Muscle of leg (tissue), 11 donors: Measurements from ENCODE around the gene PDE2A. TPM values are rescaled to one million over a fixed set of nuclear protein-coding genes. Genes with fewer than 3 reads are reported as not detected.

Experiments used
- DNase-seq: peaks from one replicate; pipeline ENCODE4 v3.0.0; 2013
- H3K27ac ChIP-seq: one replicate; pipeline ENCODE4 v1.5.1; 2013; ENCODE audit warnings: mild to moderate bottlenecking, low read length, control low read depth
- H3K27me3 ChIP-seq: one replicate; pipeline ENCODE4 v1.6.1; 2013; ENCODE audit warnings: low read length; ENCODE audit not compliant: control insufficient read depth, insufficient read depth
- H3K36me3 ChIP-seq: one replicate; pipeline ENCODE4 v1.6.1; 2013; ENCODE audit warnings: low read length; ENCODE audit not compliant: control insufficient read depth, insufficient read depth
- H3K4me1 ChIP-seq: one replicate; pipeline ENCODE4 v1.6.1; 2013; ENCODE audit warnings: low read length; ENCODE audit not compliant: control insufficient read depth, insufficient read depth
- H3K4me3 ChIP-seq: one replicate; pipeline ENCODE4 v1.5.1; 2013; ENCODE audit warnings: low read length, control low read depth
- H3K9me3 ChIP-seq: replicated peaks from 2 replicates; pipeline ENCODE4 v1.6.1; 2013; ENCODE audit warnings: low read depth, low read length; ENCODE audit not compliant: control insufficient read depth
- WGBS: methylation state at CpG from one replicate; pipeline ENCODE4 v1.1.5; 2013; ENCODE audit warnings: missing lambda C conversion rate; ENCODE audit not compliant: insufficient coverage; 5-methylcytosine and 5-hydroxymethylcytosine counted together
- polyA plus RNA-seq, 8 donors: library from polyadenylated mRNA; unstranded; fragments of 120-200 nt; gene quantifications; one replicate each; pipeline versions ENCODE4 v1.2.1 to v1.2.3, GENCODE V29; 2013; ENCODE audit warnings: inconsistent platforms in 1 of 8, low replicate concordance in 1 of 8; ENCODE audit not compliant: insufficient read length in 8 of 8, insufficient read depth in 1 of 8
- total RNA-seq: library from RNA; stranded (reverse); fragments of 120-200 nt; gene quantifications from one replicate; pipeline ENCODE4 v1.2.4, GENCODE V29; 2013

The PDE2A gene
- total and polyA plus RNA-seq, 9 donors, result 10.7 to 18.2 (median 14.8) TPM

DNA sequence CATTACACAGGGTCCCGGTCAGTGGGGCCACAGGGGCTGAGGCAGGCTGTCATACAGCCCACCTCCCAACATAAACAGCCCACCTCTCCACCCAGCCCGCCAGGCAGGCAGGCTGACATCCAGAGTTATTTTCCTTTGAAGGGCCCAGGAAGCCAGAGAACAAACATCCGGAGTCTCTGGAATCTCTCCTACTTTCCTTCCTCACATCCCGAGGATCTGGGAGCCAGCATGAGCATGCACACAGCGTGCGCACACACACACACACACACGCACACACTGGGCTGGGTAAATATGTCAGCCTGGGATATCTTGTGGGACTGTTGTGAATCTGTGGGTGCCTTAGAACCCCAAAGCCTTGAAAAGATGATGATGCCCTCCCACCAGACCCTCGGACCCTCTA is 55.4 kb downstream of the PDE2A start:
- Histone ChIP-seq H3K4me1 (peaks cover 42% of the 10 kb centered on the region), H3K9me3 (no peaks in the 10 kb centered on the region), H3K27me3 (peaks cover 2% of the 10 kb centered on the region), H3K36me3 (no peaks in the 10 kb centered on the region), H3K4me3 (no peak overlapping the region), H3K27ac (no peak overlapping the region)
- peak; percentile 69 for DNase-seq
- 31% methylated on average over 2 of the region's 8 CpGs for WGBS

DNA sequence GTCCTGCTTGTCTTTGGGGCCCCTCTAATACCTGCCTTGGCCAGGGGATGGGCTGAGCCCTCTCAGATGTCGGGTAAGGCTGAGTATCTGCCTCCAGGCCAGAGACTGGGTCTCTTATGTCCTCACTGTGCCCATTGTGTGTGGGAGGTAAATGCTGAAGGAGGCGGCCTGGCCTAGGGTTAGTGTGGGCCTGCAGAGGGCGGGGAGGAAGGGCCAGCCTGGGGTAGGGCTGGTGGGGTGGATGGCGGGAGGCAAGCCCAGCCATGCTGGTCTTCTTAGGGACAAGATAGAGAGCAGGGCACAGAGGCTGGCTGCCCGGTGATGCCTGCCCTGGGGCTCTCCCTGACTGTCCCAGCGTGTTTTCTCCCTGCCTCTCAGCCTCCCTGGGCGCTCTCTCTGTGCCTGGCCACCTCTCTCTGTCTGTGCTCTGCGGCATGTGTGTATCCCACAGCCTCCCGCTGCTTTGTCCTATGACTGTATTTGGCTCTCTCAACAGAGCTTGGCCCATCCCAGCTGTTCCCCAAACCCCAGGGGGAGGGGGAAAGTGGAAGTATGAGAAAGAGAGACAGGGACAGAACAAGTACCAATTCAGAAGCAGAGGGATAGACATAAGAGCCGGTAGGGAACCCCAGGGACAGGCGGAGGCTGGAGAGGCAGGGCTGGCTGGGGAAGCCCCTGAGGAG is 57.0 kb downstream of the PDE2A start:
- 42% methylated on average over 7 of the region's 11 CpGs for WGBS

DNA sequence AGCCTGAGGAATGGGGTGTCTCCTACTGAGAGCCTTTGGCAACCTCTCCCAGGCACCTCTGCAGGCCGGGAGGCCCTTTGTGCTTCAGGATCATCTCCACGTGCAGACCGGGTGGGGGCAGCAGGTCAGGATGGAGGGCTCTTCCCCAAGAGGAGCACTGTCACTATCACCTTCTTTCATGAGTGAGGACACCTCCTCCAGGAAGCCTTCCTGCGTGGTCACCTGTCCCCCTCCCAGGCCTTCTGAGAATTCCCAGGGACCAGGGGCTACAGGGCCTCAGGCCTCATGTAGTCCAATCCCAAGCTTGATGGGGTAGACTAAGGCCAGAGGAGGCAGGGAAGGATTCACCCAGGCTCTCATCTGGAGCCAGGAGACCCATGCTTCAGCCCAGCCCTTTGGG is 57.6 kb downstream of the PDE2A start:
- H3K27me3 ChIP-seq, result peaks cover 10% of the 10 kb centered on the region
- H3K4me1 ChIP-seq, result peaks cover 42% of the 10 kb centered on the region
- no peak overlapping the region for H3K4me3 ChIP-seq
- WGBS, result 65% methylated on average over 3 of the region's 4 CpGs
- H3K36me3 ChIP-seq, result no peaks in the 10 kb centered on the region
- no peak for DNase-seq
- no peaks in the 10 kb centered on the region for H3K9me3 ChIP-seq
- H3K27ac ChIP-seq, result peak overlapping the region; percentile 74

More for the DNA sequence above, 57.0 kb downstream of the PDE2A start:
- no peaks in the 10 kb centered on the region for H3K36me3 ChIP-seq
- H3K4me3 ChIP-seq, result no peak overlapping the region
- peaks cover 7% of the 10 kb centered on the region for H3K27me3 ChIP-seq
- H3K9me3 ChIP-seq, result no peaks in the 10 kb centered on the region
- H3K4me1 ChIP-seq, result peaks cover 42% of the 10 kb centered on the region
- H3K27ac ChIP-seq, result peak overlapping the region; percentile 74
- peak; percentile 92 for DNase-seq

DNA sequence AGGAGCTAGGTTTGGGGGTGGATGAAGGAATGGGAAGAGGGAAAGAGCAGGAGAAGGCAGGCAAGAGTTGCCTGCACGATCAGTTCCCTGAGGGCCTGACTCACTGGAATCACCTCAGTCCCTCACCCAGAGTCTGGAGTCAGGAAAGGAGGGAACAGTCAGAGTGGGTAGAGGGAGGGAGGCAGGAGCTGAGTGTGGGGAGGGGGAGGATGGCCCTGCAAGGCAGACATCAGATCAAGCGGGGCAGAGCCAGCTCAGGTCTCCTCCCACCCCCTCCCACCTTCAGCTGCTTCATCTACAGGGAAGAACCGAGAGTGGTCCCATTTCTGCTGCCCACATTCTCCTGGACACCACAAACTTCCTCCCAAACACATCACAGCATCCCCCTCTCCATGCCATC is 58.9 kb downstream of the PDE2A start:
- peaks cover 42% of the 10 kb centered on the region for H3K4me1 ChIP-seq
- DNase-seq, result no peak
- no peak overlapping the region for H3K27ac ChIP-seq
- H3K9me3 ChIP-seq, result no peaks in the 10 kb centered on the region
- H3K36me3 ChIP-seq, result no peaks in the 10 kb centered on the region
- no peak overlapping the region for H3K4me3 ChIP-seq
- whole genome bisulfite sequencing, result 33% methylated on average over 1 of the region's 3 CpGs
- peaks cover 10% of the 10 kb centered on the region for H3K27me3 ChIP-seq

- Histone ChIP-seq H3K27me3 (peaks cover 10% of the 10 kb centered on the region), H3K4me1 (peaks cover 42% of the 10 kb centered on the region)
- WGBS, result 67% methylated on average over 1 of the region's 6 CpGs
Measured at GRCh38 chr11:72614381-72614780, 59.8 kb downstream of the PDE2A start.

DNA sequence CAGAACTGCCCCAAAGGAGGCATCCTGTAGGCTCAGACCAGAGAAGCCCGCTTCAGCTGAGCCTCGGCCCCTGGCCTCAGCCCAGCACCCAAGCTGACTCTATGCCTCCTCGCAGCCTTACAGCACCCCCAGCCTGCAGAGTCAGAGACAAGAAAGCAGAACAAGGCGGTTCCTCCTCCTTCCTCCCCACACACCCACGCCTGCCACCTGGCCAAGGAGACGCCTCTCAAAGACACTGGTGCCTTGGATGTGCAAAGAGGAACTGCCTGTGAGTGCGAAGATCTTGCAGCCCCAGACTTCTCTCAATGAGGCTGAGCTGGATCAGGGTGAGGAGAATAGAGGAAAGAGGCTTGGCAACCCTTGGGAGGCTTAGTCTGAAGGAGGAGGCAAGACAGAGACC is 60.2 kb downstream of the PDE2A start:
- Histone ChIP-seq H3K36me3 (no peaks in the 10 kb centered on the region), H3K4me3 (no peak overlapping the region), H3K9me3 (no peaks in the 10 kb centered on the region), H3K27ac (no peak overlapping the region), H3K27me3 (peaks cover 10% of the 10 kb centered on the region), H3K4me1 (peaks cover 42% of the 10 kb centered on the region)
- 83% methylated on average over 2 of the region's 7 CpGs for WGBS
- no peak for DNase-seq

More at GRCh38 chr11:72614381-72614780, 59.8 kb downstream of the PDE2A start:
- no peak for DNase-seq
- H3K9me3 ChIP-seq, result no peaks in the 10 kb centered on the region
- H3K4me3 ChIP-seq, result no peak overlapping the region
- H3K36me3 ChIP-seq, result no peaks in the 10 kb centered on the region
- no peak overlapping the region for H3K27ac ChIP-seq

DNA sequence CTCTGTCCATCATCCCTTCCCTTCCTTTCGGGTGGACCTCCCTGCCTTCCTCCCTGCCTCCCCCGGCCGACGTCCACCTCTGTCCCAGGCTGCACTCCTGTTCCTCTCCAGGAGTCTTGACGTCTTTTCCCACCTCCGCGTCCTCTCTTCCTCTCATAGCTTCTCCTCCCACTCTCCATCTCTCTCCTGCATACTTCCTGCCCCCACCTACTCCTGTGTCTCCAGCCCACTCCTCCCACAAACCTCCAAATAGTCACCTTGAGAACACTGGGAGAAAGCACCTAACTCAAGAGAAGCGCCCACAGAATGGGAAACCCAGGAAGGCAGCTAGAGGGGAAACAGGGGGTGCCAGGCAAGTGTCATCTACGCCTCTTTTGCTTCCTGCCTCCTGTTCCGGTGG is 60.8 kb downstream of the PDE2A start:
- H3K4me1 ChIP-seq, result peaks cover 37% of the 10 kb centered on the region
- H3K36me3 ChIP-seq, result no peaks in the 10 kb centered on the region
- no peaks in the 10 kb centered on the region for H3K9me3 ChIP-seq
- no peak overlapping the region for H3K27ac ChIP-seq
- 67% methylated on average over 9 of the region's 10 CpGs for WGBS
- peaks cover 10% of the 10 kb centered on the region for H3K27me3 ChIP-seq
- no peak for DNase-seq
- no peak overlapping the region for H3K4me3 ChIP-seq

- no peak for DNase-seq
- Histone ChIP-seq H3K4me1 (peaks cover 32% of the 10 kb centered on the region), H3K27ac (no peak overlapping the region), H3K4me3 (no peak overlapping the region), H3K9me3 (no peaks in the 10 kb centered on the region), H3K36me3 (peaks cover 2% of the 10 kb centered on the region), H3K27me3 (peaks cover 15% of the 10 kb centered on the region)
- 56% methylated on average over 5 of the region's 8 CpGs for WGBS
Measured at GRCh38 chr11:72609476-72609875, 64.7 kb downstream of the PDE2A start.

DNA sequence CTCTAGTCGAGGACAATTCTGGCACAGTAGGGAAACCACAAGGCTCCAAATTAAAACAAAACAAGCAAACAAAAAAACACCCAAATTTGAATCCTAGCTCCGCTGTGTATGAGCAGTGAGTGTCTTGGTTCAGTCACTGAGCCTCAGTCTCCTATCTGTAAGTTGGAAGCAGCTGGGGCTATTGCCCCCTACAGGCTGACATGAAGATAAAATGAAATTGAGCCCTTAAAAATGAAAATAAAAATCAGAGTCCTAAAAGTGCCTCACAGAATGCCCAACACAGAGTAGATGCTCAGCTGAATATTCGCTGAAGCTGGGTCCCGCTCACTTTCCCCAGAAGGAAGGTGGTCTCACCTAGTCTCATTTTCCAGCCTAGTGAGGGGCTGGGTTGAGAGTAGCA is 65.2 kb downstream of the PDE2A start:
- Histone ChIP-seq H3K9me3 (no peaks in the 10 kb centered on the region), H3K4me3 (no peak overlapping the region), H3K4me1 (peaks cover 28% of the 10 kb centered on the region), H3K27ac (no peak overlapping the region), H3K36me3 (peaks cover 2% of the 10 kb centered on the region), H3K27me3 (peaks cover 14% of the 10 kb centered on the region)
- 50% methylated on average over 1 of the region's 4 CpGs for WGBS
- no peak for DNase-seq

DNA sequence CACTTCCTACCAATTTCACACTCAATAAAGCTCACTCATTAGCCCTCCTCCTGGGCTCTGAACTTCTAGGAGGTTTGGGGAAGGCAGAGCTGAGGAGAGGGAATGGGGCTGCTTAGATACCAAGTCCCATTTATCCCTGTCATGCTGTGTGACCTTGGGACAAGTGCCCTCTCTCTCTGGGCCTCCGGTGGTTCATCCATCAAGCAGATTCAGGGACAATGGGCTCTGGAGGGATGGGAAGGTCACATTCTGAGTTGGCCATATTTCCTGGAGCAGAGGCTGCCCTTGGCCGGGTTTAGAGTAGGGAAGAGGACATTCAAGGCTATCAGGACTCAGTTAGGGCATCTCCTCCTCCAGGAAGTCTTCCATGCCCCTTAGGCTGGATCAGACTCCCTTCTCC is 66.7 kb downstream of the PDE2A start:
- H3K27me3 ChIP-seq, result peaks cover 8% of the 10 kb centered on the region
- no peak overlapping the region for H3K27ac ChIP-seq
- H3K4me1 ChIP-seq, result peaks cover 25% of the 10 kb centered on the region
- 71% methylated on average over 1 of the region's 2 CpGs for WGBS
- H3K9me3 ChIP-seq, result no peaks in the 10 kb centered on the region
- no peak overlapping the region for H3K4me3 ChIP-seq
- DNase-seq, result no peak
- peaks cover 2% of the 10 kb centered on the region for H3K36me3 ChIP-seq
